Stimulated activated naive CD8-positive, alpha-beta T cell treated with anti-CD3 and anti-CD28 coated beads, Interleukin-15, Interleukin-2, amounts not matched to agents 100 ng/mL and 50 ng/mL, for 24 hours (primary cell): ENCODE measurements around the gene GSK3A.

Source experiments
- H3K27ac Mint-ChIP-seq: one replicate; pipeline ENCODE4 v1.8.0; 2021; ENCODE audit warnings: mild to moderate bottlenecking, mixed read lengths
- H3K27me3 Mint-ChIP-seq: one replicate; pipeline ENCODE4 v1.8.0; 2021; ENCODE audit warnings: mixed read lengths
- H3K36me3 Mint-ChIP-seq: one replicate; pipeline ENCODE4 v1.8.0; 2021; ENCODE audit warnings: low read depth, mixed read lengths
- H3K4me1 Mint-ChIP-seq: one replicate; pipeline ENCODE4 v1.8.0; 2021; ENCODE audit warnings: low read depth, mixed read lengths
- H3K4me3 Mint-ChIP-seq: one replicate; pipeline ENCODE4 v1.8.0; 2021; ENCODE audit warnings: mild to moderate bottlenecking, mixed read lengths
- H3K9me3 Mint-ChIP-seq: one replicate; pipeline ENCODE4 v1.8.0; 2021; ENCODE audit warnings: mixed read lengths

The GSK3A gene

DNA sequence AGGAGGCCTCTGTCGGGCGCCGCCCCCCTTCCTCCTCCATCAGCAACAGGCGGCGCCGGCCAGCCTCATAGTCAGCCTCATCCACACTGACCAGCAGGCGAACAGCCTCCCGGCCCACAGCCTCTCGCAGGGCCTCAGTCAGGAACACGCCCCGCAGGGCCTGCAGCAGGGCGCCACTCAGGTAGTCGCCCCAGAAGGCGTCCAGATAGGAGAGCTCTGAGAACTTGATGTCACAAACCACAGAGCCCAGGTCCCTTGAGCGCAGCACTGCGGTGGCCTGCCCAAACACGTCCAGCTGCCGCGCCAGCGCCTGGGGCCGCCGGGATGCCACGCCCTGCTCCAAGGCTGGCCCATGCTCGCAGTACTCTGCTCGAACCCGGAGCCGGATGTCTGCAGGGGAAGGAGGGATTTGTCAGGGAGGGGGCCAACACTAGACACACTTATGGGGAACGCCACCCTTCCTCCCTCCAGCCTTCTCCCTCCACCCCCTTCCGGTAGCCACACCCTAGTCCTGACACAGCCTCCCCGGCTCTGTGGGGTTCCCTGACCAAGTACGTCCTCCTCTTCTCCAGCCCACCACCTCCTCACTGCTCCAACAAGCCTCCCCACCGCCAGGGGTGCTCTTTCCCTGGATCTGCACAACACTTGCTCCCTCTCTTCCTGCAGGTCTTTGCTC lies 42.8 kb downstream of the GSK3A start:
- Mint-ChIP-seq H3K27me3 (no peaks in the 10 kb centered on the region), H3K4me3 (peak overlapping the region; percentile 50), H3K4me1 (peaks cover 83% of the 10 kb centered on the region), H3K36me3 (peaks cover 55% of the 10 kb centered on the region), H3K9me3 (no peaks in the 10 kb centered on the region), H3K27ac (peak overlapping the region; percentile 89)

GRCh38 chr19:42198676-42199439 lies 43.5 kb downstream of the GSK3A start:
- Mint-ChIP-seq H3K9me3 (peaks cover under 1% of the 10 kb centered on the region), H3K27ac (peak overlapping the region; percentile 89), H3K27me3 (no peaks in the 10 kb centered on the region), H3K4me3 (peak overlapping the region; percentile 50), H3K36me3 (peaks cover 56% of the 10 kb centered on the region), H3K4me1 (peaks cover 78% of the 10 kb centered on the region)

GRCh38 chr19:42197375-42197817 lies 45.0 kb downstream of the GSK3A start:
- Mint-ChIP-seq H3K27me3 (no peaks in the 10 kb centered on the region), H3K27ac (peak overlapping the region; percentile 52), H3K4me1 (peaks cover 73% of the 10 kb centered on the region), H3K4me3 (peak overlapping the region; percentile 5), H3K9me3 (peaks cover 4% of the 10 kb centered on the region), H3K36me3 (peaks cover 49% of the 10 kb centered on the region)

DNA sequence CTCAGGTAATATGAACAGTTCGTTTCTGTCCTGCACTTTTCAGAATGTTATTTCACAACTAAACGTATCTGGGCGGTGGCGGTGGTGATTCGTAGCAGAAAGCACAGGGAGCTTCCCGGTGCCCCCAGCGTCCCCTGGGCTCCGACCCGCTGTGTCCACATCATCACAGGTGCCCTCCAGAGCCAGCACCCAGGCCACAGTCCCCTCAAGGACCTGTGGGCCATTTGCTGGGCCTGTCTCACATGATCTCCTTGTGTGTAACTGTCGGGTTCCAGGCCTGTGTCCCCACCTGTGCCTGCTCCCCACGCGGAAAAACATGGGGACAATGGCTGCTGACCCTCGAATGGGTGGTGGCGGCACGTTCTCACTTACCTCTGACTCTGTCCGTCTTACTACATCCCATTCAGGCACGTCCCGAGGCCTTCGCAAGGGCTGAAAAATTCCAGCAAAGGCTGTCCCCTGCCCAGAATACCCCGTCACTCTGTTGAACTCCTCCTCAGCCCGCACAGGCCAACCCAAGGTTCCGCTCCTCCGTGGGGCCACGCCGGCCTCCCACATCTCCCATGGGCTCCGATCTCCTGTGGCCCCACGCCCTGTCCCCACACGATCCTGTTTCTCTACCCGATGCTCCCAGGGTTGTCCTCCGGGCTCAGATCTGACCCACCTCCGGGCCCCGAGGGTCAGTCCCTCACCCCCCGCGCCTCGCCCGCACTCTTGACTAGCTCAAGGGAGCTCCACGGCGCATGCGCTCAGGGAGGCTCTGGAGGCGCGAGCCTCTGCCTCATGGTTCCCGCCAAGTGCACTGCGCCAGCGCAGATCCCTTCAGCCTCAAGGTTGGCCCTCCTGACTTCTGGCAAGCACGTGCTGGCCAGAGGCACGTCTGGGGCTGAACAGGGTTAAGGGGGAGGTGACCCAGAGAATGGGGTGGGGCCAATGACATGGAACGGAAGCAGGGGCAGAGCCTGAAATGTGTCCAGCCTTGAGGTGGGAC lies 46.1 kb downstream of the GSK3A start:
- Mint-ChIP-seq H3K36me3 (peaks cover 42% of the 10 kb centered on the region), H3K9me3 (peaks cover 4% of the 10 kb centered on the region), H3K4me1 (peaks cover 73% of the 10 kb centered on the region), H3K27ac (no peak overlapping the region), H3K27me3 (no peaks in the 10 kb centered on the region), H3K4me3 (no peak overlapping the region)

- Mint-ChIP-seq H3K36me3 (peaks cover 29% of the 10 kb centered on the region), H3K9me3 (peaks cover 4% of the 10 kb centered on the region), H3K27me3 (no peaks in the 10 kb centered on the region), H3K4me3 (no peak overlapping the region), H3K4me1 (peaks cover 55% of the 10 kb centered on the region), H3K27ac (no peak overlapping the region)
Measured at GRCh38 chr19:42193706-42194105, 48.7 kb downstream of the GSK3A start.

DNA sequence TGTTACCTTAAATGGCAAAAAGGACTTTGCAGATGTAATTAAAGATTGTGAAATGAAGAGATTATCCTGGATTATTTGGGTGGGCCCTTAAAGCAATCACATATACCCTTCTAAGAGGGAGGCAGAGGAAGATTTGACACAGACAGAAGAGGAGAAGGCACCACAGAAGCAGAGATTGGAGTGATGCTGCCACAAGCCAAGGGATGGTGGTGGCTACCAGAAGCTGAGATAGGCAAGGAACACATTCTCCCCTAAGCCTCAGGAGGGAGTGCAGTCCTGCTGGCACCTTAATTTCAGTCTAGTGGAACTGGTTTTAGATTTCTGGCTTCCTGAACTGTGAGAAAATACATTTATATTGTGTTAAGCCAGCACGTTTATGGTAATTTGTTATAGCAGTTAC lies 49.1 kb downstream of the GSK3A start:
- Mint-ChIP-seq H3K9me3 (peaks cover 4% of the 10 kb centered on the region), H3K4me3 (no peak overlapping the region), H3K4me1 (peaks cover 52% of the 10 kb centered on the region), H3K36me3 (peaks cover 26% of the 10 kb centered on the region), H3K27me3 (no peaks in the 10 kb centered on the region), H3K27ac (no peak overlapping the region)

DNA sequence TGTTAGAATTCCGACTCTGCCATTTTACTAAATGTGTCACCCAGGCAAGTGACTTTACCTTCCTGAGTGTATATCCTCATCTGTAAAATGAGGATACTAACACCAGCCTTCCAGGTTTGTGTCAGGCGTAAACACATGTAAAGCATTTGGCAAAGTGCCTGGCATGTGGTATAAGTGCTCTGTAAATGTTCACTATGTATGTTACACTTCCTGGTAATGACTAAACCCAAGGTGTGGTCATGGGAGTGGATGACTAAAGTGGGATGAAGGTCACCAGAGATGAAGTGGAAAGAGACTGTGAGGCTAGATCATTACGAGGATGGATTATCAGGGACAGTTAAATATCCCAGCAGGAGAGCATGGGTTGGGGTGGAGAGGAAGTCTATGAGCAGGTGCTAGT lies 50.5 kb downstream of the GSK3A start:
- Mint-ChIP-seq H3K4me1 (peaks cover 42% of the 10 kb centered on the region), H3K4me3 (no peak overlapping the region), H3K27me3 (no peaks in the 10 kb centered on the region), H3K9me3 (peaks cover 4% of the 10 kb centered on the region), H3K27ac (peak overlapping the region; percentile 10), H3K36me3 (peaks cover 20% of the 10 kb centered on the region)

DNA sequence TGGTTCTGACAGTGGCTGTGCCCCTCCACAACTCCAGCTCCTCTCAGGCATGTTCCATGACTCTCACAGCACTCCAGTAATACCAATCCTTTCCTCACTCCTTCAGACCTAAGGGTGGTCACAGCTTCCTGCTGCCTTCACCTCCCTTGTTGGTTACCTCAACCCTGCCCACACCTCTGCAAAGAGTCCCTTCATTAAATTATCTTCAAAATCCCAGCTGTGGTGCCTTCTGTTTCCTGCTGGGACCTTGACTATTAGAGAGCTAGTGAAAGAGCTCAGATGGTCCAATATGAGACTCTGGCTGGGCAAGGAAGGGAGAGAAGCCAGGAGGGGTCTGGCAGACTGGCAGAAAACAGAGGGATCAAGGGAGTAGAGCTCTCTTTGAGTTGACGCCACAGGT lies 51.1 kb downstream of the GSK3A start:
- Mint-ChIP-seq H3K9me3 (peaks cover 4% of the 10 kb centered on the region), H3K27me3 (no peaks in the 10 kb centered on the region), H3K4me1 (peaks cover 38% of the 10 kb centered on the region), H3K27ac (peak overlapping the region; percentile 10), H3K4me3 (no peak overlapping the region), H3K36me3 (peaks cover 15% of the 10 kb centered on the region)

GRCh38 chr19:42189133-42189532 lies 53.3 kb downstream of the GSK3A start:
- peaks cover 4% of the 10 kb centered on the region for H3K9me3 Mint-ChIP-seq
- no peak overlapping the region for H3K27ac Mint-ChIP-seq
- H3K4me3 Mint-ChIP-seq, result no peak overlapping the region
- H3K4me1 Mint-ChIP-seq, result peaks cover 50% of the 10 kb centered on the region
- H3K36me3 Mint-ChIP-seq, result peaks cover 9% of the 10 kb centered on the region
- no peaks in the 10 kb centered on the region for H3K27me3 Mint-ChIP-seq

- H3K4me1 Mint-ChIP-seq, result peaks cover 49% of the 10 kb centered on the region
- no peak overlapping the region for H3K27ac Mint-ChIP-seq
- H3K4me3 Mint-ChIP-seq, result no peak overlapping the region
- peaks cover 4% of the 10 kb centered on the region for H3K36me3 Mint-ChIP-seq
- peaks cover 2% of the 10 kb centered on the region for H3K9me3 Mint-ChIP-seq
- H3K27me3 Mint-ChIP-seq, result no peaks in the 10 kb centered on the region
Measured at GRCh38 chr19:42188665-42189064, 53.7 kb downstream of the GSK3A start.

GRCh38 chr19:42185277-42185676 lies 57.1 kb downstream of the GSK3A start:
- Mint-ChIP-seq H3K4me1 (peaks cover 42% of the 10 kb centered on the region), H3K27ac (peak overlapping the region; percentile 22), H3K36me3 (no peaks in the 10 kb centered on the region), H3K4me3 (no peak overlapping the region), H3K27me3 (no peaks in the 10 kb centered on the region), H3K9me3 (no peaks in the 10 kb centered on the region)

DNA sequence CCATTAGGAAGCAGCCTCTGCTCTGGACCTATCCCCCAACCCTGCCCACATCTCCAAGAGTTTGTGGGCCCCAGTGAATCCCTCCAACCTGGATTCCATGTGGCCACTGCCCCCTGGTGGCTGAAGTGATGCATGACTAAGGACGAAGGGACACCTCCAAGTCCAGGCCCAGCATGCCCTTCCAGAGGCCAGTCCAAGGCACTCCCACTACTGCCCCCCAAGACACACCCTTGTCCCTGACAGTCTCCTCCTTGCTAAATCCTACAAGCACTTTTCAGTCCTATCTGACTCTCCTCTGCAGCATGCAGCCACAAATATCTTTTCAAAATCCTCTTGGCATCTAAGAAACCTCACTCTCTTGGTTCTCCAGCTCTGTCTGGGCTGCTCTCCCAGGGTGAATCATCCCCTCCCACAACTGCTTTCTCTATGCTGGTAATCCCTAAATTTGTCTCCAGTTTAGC lies 58.0 kb downstream of the GSK3A start:
- peaks cover 42% of the 10 kb centered on the region for H3K4me1 Mint-ChIP-seq
- H3K4me3 Mint-ChIP-seq, result no peak overlapping the region
- peak overlapping the region; percentile 3 for H3K27ac Mint-ChIP-seq
- H3K9me3 Mint-ChIP-seq, result no peaks in the 10 kb centered on the region
- H3K36me3 Mint-ChIP-seq, result no peaks in the 10 kb centered on the region
- H3K27me3 Mint-ChIP-seq, result no peaks in the 10 kb centered on the region
